MCF 10A (cell line): ENCODE data around the gene SPRY1. TPM values are rescaled to one million over a fixed set of nuclear protein-coding genes. Genes with fewer than 3 reads are reported as not detected.

Source experiments
- BruUV-seq: library from RNA; stranded (reverse); fragments of 400-500 nt; replicated peaks from 2 replicates; lab custom pipeline; 2021; lab: Mats Ljungman, UMichigan
- CTCF ChIA-PET: fragments of 300-600 bp; sonication (Branson Sonifier 250); formaldehyde crosslinking; extraction: SDS; loops from one replicate; lab custom pipeline; 2021; ENCODE audit warnings: antibody characterized with exemption, inconsistent platforms; lab: Yijun Ruan, JAX
- POLR2A ChIA-PET: fragments of 300-600, 350-650 bp; sonication (Branson Sonifier 250); formaldehyde crosslinking; extraction: SDS; loops from one replicate; lab custom pipeline; 2020; ENCODE audit warnings: antibody characterized with exemption, inconsistent platforms; lab: Yijun Ruan, JAX
- DNase-seq: peaks from one replicate; pipeline ENCODE4 v3.0.0-alpha.2; 2018; ENCODE audit not compliant: unreplicated experiment
- H3K27ac Mint-ChIP-seq: one replicate; pipeline ENCODE4 v1.8.0; 2022; ENCODE audit warnings: mild to moderate bottlenecking, low read depth, mixed read lengths; ENCODE audit not compliant: unreplicated experiment
- H3K27me3 Mint-ChIP-seq: one replicate; pipeline ENCODE4 v1.8.0; 2022; ENCODE audit warnings: mixed read lengths; ENCODE audit not compliant: insufficient read depth, unreplicated experiment
- H3K36me3 Mint-ChIP-seq: one replicate; pipeline ENCODE4 v1.8.0; 2022; ENCODE audit warnings: mild to moderate bottlenecking, moderate library complexity, mixed read lengths; ENCODE audit not compliant: insufficient read depth, unreplicated experiment
- H3K4me1 Mint-ChIP-seq: one replicate; pipeline ENCODE4 v1.8.0; 2022; ENCODE audit warnings: mixed read lengths; ENCODE audit not compliant: insufficient read depth, unreplicated experiment
- H3K4me3 Mint-ChIP-seq: one replicate; pipeline ENCODE4 v1.8.0; 2022; ENCODE audit warnings: mild to moderate bottlenecking, moderate library complexity, mixed read lengths; ENCODE audit not compliant: unreplicated experiment
- H3K9me3 Mint-ChIP-seq: one replicate; pipeline ENCODE4 v1.8.0; 2022; ENCODE audit warnings: mixed read lengths; ENCODE audit not compliant: unreplicated experiment
- intact Hi-C: fragments of 100-400 bp; cut with micrococcal nuclease; formaldehyde crosslinking; loops from 2 replicates; pipeline ENCODE4 v1.14.1; 2022
- total RNA-seq: library from RNA; stranded (reverse); gene quantifications from 2 replicates; pipeline ENCODE4 v1.2.3, GENCODE V29; 2022
- TF ChIP-seq, protein P1 (sequence below): fragments of 200-600 bp; IDR thresholded peaks from one replicate; pipeline ENCODE4 v1.8.0; 2022; ENCODE audit warnings: antibody characterized with exemption, mild to moderate bottlenecking; ENCODE audit not compliant: unreplicated experiment

Gene SPRY1
- total RNA-seq, 1 experiment from 2014 or later = 5.6 TPM

DNA sequence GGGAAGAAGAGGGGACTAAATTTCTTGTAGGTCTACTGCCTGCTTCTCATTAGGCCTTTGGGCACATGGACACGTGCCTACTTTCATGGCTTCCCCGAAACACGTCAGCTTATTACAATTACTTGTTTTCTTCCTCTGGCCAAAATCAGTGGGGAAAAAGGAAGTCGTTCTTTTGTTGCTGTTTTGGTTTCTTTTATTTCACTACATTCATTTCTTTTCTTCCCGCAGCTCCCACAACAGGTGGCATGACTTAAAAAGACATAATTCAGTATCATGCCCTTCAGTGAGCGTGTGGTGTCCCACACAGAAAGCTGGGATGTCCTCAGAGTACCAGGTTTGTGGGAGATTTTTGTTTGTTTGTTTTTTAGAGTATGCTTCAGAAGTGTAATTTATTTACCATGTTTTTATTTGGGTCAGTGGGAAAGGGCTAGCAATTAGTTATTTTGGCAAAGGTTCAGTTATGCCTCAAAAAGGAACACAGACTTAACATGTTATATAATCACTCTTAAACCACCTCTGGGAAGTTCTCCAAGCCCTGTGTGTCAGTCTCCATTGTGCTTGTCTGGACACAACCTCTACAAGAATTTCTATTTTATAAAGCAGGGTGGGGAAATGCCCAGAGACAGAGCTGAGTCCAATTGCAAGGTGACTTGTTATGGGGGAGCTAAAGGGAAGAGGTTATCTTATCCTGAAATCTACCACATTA lies 44.2 kb upstream of the SPRY1 start:
- no TSS peak for BruUV-seq
- Mint-ChIP-seq H3K4me3 (no peak overlapping the region), H3K4me1 (peaks cover 23% of the 10 kb centered on the region), H3K36me3 (no peaks in the 10 kb centered on the region), H3K9me3 (no peaks in the 10 kb centered on the region), H3K27ac (peak overlapping the region; percentile 26), H3K27me3 (no peaks in the 10 kb centered on the region)
- ChIA-PET POLR2A (interaction anchor here (0.7 to 5.5 kb wide), 8 partner anchors 9 to 930 kb away, joined by 3 to 36 read pairs (median 3); partner anchors contain the start of gene SPRY1), CTCF (interaction anchor here (0.6 to 4.9 kb wide), 9 partner anchors 11 to 1567 kb away, joined by 3 to 55 read pairs (median 4); no protein-coding TSS in a partner anchor)
- intact Hi-C loops = loop anchor here (5.0 to 10.0 kb wide), 3 partner anchors 45 to 910 kb away; partner anchors contain the start of gene SPRY1
- DNase-seq = peak; percentile 85
- TF ChIP-seq, protein P1, sequence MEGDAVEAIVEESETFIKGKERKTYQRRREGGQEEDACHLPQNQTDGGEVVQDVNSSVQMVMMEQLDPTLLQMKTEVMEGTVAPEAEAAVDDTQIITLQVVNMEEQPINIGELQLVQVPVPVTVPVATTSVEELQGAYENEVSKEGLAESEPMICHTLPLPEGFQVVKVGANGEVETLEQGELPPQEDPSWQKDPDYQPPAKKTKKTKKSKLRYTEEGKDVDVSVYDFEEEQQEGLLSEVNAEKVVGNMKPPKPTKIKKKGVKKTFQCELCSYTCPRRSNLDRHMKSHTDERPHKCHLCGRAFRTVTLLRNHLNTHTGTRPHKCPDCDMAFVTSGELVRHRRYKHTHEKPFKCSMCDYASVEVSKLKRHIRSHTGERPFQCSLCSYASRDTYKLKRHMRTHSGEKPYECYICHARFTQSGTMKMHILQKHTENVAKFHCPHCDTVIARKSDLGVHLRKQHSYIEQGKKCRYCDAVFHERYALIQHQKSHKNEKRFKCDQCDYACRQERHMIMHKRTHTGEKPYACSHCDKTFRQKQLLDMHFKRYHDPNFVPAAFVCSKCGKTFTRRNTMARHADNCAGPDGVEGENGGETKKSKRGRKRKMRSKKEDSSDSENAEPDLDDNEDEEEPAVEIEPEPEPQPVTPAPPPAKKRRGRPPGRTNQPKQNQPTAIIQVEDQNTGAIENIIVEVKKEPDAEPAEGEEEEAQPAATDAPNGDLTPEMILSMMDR = no peak

- POLR2A ChIA-PET = interaction anchor here (0.7 to 5.5 kb wide), 7 partner anchors 8 to 929 kb away, joined by 3 to 36 read pairs (median 3); partner anchors contain the start of gene SPRY1
- no peak overlapping the region for H3K4me3 Mint-ChIP-seq
- no peaks in the 10 kb centered on the region for H3K27me3 Mint-ChIP-seq
- H3K27ac Mint-ChIP-seq = peak overlapping the region; percentile 26
- peaks cover 23% of the 10 kb centered on the region for H3K4me1 Mint-ChIP-seq
- intact Hi-C loops = loop anchor here (5.0 to 10.0 kb wide), 3 partner anchors 44 to 909 kb away; partner anchors contain the start of gene SPRY1
- no peaks in the 10 kb centered on the region for H3K36me3 Mint-ChIP-seq
- no TSS peak for BruUV-seq
- DNase-seq = no peak
- CTCF ChIA-PET = interaction anchor here (0.6 to 4.9 kb wide), 4 partner anchors 46 to 1566 kb away, joined by 3 to 55 read pairs (median 4); no protein-coding TSS in a partner anchor
- TF ChIP-seq, protein P1 = no peak
- H3K9me3 Mint-ChIP-seq = no peaks in the 10 kb centered on the region
Measured at GRCh38 chr4:123352966-123353365, 43.6 kb upstream of the SPRY1 start.

DNA sequence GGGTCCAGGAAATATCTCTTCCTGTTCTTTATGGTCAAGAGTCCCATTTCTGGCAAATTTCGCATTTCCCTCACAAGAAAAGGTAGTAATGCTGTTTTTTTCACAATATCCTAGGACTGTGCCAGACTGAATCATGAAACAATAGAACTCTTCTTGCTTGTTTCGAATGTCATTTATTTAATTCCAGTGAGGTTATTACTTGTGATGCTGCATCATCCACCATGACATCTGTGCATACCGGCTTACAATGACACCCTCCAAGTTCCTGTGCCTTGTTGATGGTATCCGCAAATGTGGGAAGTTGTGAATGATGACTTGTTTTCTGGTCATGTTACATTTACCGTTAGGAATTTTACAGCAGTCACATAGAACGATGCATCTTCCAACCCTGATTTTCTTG lies 42.9 kb upstream of the SPRY1 start:
- BruUV-seq = no TSS peak
- intact Hi-C loops = loop anchor here (5.0 to 10.0 kb wide), 3 partner anchors 44 to 909 kb away; partner anchors contain the start of gene SPRY1

More for the DNA sequence above, 42.9 kb upstream of the SPRY1 start:
- no peak for DNase-seq
- no peak overlapping the region for H3K4me3 Mint-ChIP-seq
- ChIA-PET POLR2A (interaction anchor here (1.1 to 5.5 kb wide), 3 partner anchors 8 to 44 kb away, joined by 5 to 36 read pairs (median 9); partner anchors contain the start of gene SPRY1), CTCF (interaction anchor here (0.6 kb wide), 1 partner anchor 45 kb away, joined by 3 read pairs; no protein-coding TSS in a partner anchor)
- H3K9me3 Mint-ChIP-seq = no peaks in the 10 kb centered on the region
- H3K27me3 Mint-ChIP-seq = no peaks in the 10 kb centered on the region
- H3K4me1 Mint-ChIP-seq = peaks cover 23% of the 10 kb centered on the region
- no peak overlapping the region for H3K27ac Mint-ChIP-seq
- no peaks in the 10 kb centered on the region for H3K36me3 Mint-ChIP-seq
- TF ChIP-seq, protein P1 = no peak
